NCI-H128 (cell line): ENCODE results near the gene WNT7B.
"Not testable (repeated sequence)": the region's sequence is repeated elsewhere in the genome, so short reads cannot be mapped to it uniquely, and the experiment has no call there.

Source experiments
- DNase-seq: peaks from one replicate; lab custom pipeline; 2025; ENCODE audit not compliant: unreplicated experiment; lab: John Stamatoyannopoulos, UW

Gene WNT7B

GRCh38 chr22:46008836-46009596 lies 32.1 kb upstream of the WNT7B start:
- DNase-seq, result no peak

- DNase-seq, result no peak
These were observed 31.3 kb upstream of the WNT7B start for GRCh38 chr22:46008291-46008690.

GRCh38 chr22:46007848-46008261 lies 30.9 kb upstream of the WNT7B start:
- DNase-seq, result peak; percentile 26

- no peak for DNase-seq
These were observed 30.3 kb upstream of the WNT7B start for GRCh38 chr22:46007003-46007847.

GRCh38 chr22:46006379-46007002 lies 29.5 kb upstream of the WNT7B start:
- DNase-seq, result peak; percentile 59

GRCh38 chr22:46005116-46005705 lies 28.2 kb upstream of the WNT7B start:
- not testable (repeated sequence) for DNase-seq

GRCh38 chr22:46004105-46004866 lies 27.3 kb upstream of the WNT7B start:
- DNase-seq, result no peak

GRCh38 chr22:46003271-46004091 lies 26.5 kb upstream of the WNT7B start:
- no peak for DNase-seq

- DNase-seq, result no peak
These were observed 25.9 kb upstream of the WNT7B start for GRCh38 chr22:46002757-46003270.

- DNase-seq, result peak; percentile 13
These were observed 24.6 kb upstream of the WNT7B start for GRCh38 chr22:46001426-46002106.

- DNase-seq, result no peak
These were observed 24.1 kb upstream of the WNT7B start for GRCh38 chr22:46001046-46001425.

- DNase-seq, result no peak
These were observed 23.4 kb upstream of the WNT7B start for GRCh38 chr22:46000081-46001027.

GRCh38 chr22:45999379-45999971 lies 22.5 kb upstream of the WNT7B start:
- peak; percentile 29 for DNase-seq

GRCh38 chr22:45998638-45999378 lies 21.8 kb upstream of the WNT7B start:
- DNase-seq, result no peak

GRCh38 chr22:45997777-45998637 lies 21.0 kb upstream of the WNT7B start:
- no peak for DNase-seq
